K562 (cell line): ENCODE measurements around the gene AQP9.

Experiments
- CTCF ChIP-seq, 3 experiments: IDR thresholded peaks in 2 of 3; conservative IDR thresholded peaks in 1 of 3; 2 replicates each; pipeline ENCODE4 v1.5.1; 2011 to 2012; ENCODE audit warnings: low read length in 3 of 3, mild to moderate bottlenecking in 3 of 3, control low read depth in 2 of 3, improper control_type of control experiment in 1 of 3, inconsistent platforms in 1 of 3, low read depth in 1 of 3, mixed read lengths in 1 of 3, moderate library complexity in 1 of 3; ENCODE audit not compliant: insufficient read depth in 2 of 3
- ZNF398 ChIP-seq: fragments of 250-450 bp; sonication (Bioruptor Pico); IDR thresholded peaks from 2 replicates; pipeline ENCODE4 v1.8.0; 2021; ENCODE audit warnings: moderate library complexity, mild to moderate bottlenecking, inconsistent platforms
- ZNF449 ChIP-seq: fragments of 250-450 bp; sonication (Bioruptor Pico); IDR thresholded peaks from 2 replicates; pipeline ENCODE4 v1.8.0; 2022; ENCODE audit warnings: moderate library complexity, mild to moderate bottlenecking, inconsistent platforms

GRCh38 chr15:58174709-58175108 lies 36.5 kb downstream of the AQP9 start:
- no peak for TF ChIP-seq ZNF398 (CRISPR knock-in tag)
- no peak for TF ChIP-seq CTCF (IDR thresholded peaks at IDR 0.05 in 2 of 3, conservative IDR thresholded peaks at IDR 0.05 in 1 of 3; ENCODE audit: insufficient read depth in 2 of 3, low read depth in 1 of 3, low read length in 3 of 3)
- no peak for TF ChIP-seq ZNF449 (CRISPR knock-in tag)
